Measurements from ENCODE around the gene HPCAL1.
A peak's percentile ranks its signal among the peaks of the same experiment; 100 is the strongest.

The HPCAL1 gene

GRCh38 chr2:10449486-10449831 is 146.8 kb downstream of the HPCAL1 start:
- H3K4me3 ChIP-seq (ENCODE audit: low read depth, low read length) = peak overlapping the region; percentile 66
- H3K36me3 ChIP-seq (replicated peaks) = peaks cover 3% of the 10 kb centered on the region
- in situ Hi-C loops (cut with HindIII; ENCODE audit: low pct_ligation_motif_present, low sequenced_read_pairs) = loop anchor here (25.0 kb wide), 1 partner anchor 337 kb away; the partner anchor contains the start of gene RRM2
- TF ChIP-seq CTCF (IDR thresholded peaks at IDR 0.05; ENCODE audit: low read depth, low read length, missing control alignments) = no peak
- H3K27me3 ChIP-seq (replicated peaks) = no peaks in the 10 kb centered on the region
- DNase-seq = no peak
- no peak overlapping the region for H3K27ac ChIP-seq

GRCh38 chr2:10449838-10450691 is 147.4 kb downstream of the HPCAL1 start:
- no peaks in the 10 kb centered on the region for H3K36me3 ChIP-seq (replicated peaks)
- in situ Hi-C loops (cut with HindIII; ENCODE audit: low pct_ligation_motif_present, low sequenced_read_pairs) = loop anchor here (25.0 kb wide), 1 partner anchor 338 kb away; the partner anchor contains the start of gene RRM2
- TF ChIP-seq CTCF (IDR thresholded peaks at IDR 0.05; ENCODE audit: low read depth, low read length, missing control alignments) = no peak
- H3K4me3 ChIP-seq (ENCODE audit: low read depth, low read length) = no peak overlapping the region
- no peak for DNase-seq
- H3K27me3 ChIP-seq (replicated peaks) = no peaks in the 10 kb centered on the region
- no peak overlapping the region for H3K27ac ChIP-seq

GRCh38 chr2:10451819-10452218 is 149.1 kb downstream of the HPCAL1 start:
- no peak overlapping the region for H3K27ac ChIP-seq
- no peak for DNase-seq
- no peak overlapping the region for H3K4me3 ChIP-seq (ENCODE audit: low read depth, low read length)
- no peak for TF ChIP-seq CTCF (IDR thresholded peaks at IDR 0.05; ENCODE audit: low read depth, low read length, missing control alignments)
- no peaks in the 10 kb centered on the region for H3K27me3 ChIP-seq (replicated peaks)
- in situ Hi-C loops (cut with HindIII; ENCODE audit: low pct_ligation_motif_present, low sequenced_read_pairs) = no loop called here
- H3K36me3 ChIP-seq (replicated peaks) = no peaks in the 10 kb centered on the region

- no peak overlapping the region for H3K4me3 ChIP-seq (ENCODE audit: low read depth, low read length)
- in situ Hi-C loops (cut with HindIII; ENCODE audit: low pct_ligation_motif_present, low sequenced_read_pairs) = no loop called here
- H3K36me3 ChIP-seq (replicated peaks) = no peaks in the 10 kb centered on the region
- peak; percentile 28 for DNase-seq
- no peak for TF ChIP-seq CTCF (IDR thresholded peaks at IDR 0.05; ENCODE audit: low read depth, low read length, missing control alignments)
- H3K27ac ChIP-seq = no peak overlapping the region
- no peaks in the 10 kb centered on the region for H3K27me3 ChIP-seq (replicated peaks)
These were observed 149.6 kb downstream of the HPCAL1 start for GRCh38 chr2:10452312-10452711.

GRCh38 chr2:10452956-10453904 is 150.5 kb downstream of the HPCAL1 start:
- no peak overlapping the region for H3K4me3 ChIP-seq (ENCODE audit: low read depth, low read length)
- no peaks in the 10 kb centered on the region for H3K36me3 ChIP-seq (replicated peaks)
- no peak overlapping the region for H3K27ac ChIP-seq
- in situ Hi-C loops (cut with HindIII; ENCODE audit: low pct_ligation_motif_present, low sequenced_read_pairs) = no loop called here
- no peaks in the 10 kb centered on the region for H3K27me3 ChIP-seq (replicated peaks)
- DNase-seq = no peak
- TF ChIP-seq CTCF (IDR thresholded peaks at IDR 0.05; ENCODE audit: low read depth, low read length, missing control alignments) = no peak

Data from brain microvascular endothelial cell (primary cell).